HG02610 (cell line): Measurements from ENCODE around the gene LRRC8D.
"Not testable (repeated sequence)": the region's sequence is repeated elsewhere in the genome, so short reads cannot be mapped to it uniquely, and the experiment has no call there.

Experiments
- ATAC-seq: cut with Tn5 transposase; IDR thresholded peaks from one replicate; pipeline ENCODE4 v1.9.1; 2021; ENCODE audit warnings: mild to moderate bottlenecking, moderate library complexity; ENCODE audit not compliant: unreplicated experiment

LRRC8D gene

GRCh38 chr1:89820422-89821321, at the start of gene LRRC8D:
LRRC8D (plus strand) TSS chr1:89821032; CDS start chr1:89933069, 112,037 bp downstream.
- peak; percentile 83 for ATAC-seq

DNA sequence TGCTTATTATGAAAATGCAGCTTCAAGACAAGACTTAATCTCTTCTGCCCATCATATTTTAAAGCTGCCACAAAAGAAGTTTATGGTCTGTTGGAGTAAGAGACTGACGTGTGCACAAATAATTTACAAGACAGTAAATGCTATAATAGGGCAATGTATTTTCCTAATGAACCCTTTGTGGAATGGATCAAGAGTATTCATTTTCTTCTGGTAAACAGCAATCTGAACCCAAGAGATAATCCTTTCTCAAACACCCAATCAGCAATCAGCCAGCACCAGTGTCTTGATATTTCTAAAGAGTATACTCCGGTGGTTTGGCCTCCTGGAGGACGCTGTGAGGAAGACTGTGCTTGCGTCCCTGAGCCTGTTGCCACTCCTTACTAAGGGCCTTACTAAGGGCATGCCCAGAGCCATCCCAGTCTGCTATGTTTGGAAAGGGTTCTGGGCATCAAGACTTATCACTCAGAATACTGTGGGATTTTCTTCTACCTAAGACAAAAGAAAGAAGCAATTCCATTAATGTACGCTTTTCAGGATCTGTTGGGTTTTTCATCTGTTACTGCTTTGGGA, 48.8 kb upstream of the LRRC8D start:
- no peak for ATAC-seq

- not testable (repeated sequence) for ATAC-seq
Measured at GRCh38 chr1:89776104-89776503, 44.7 kb upstream of the LRRC8D start.

DNA sequence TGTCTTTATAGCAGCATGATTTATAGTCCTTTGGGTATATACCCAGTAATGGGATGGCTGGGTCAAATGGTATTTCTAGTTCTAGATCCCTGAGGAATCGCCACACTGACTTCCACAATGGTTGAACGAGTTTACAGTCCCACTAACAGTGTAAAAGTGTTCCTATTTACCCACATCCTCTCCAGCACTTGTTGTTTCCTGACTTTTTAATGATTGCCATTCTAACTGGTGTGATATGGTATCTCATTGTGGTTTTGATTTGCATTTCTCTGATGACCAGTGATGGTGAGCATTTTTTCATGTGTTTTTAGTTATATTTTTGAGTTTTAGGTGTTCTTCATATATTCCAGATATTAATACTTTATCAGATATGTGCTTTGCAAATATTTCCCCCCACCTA, 43.6 kb upstream of the LRRC8D start:
- ATAC-seq: not testable (repeated sequence)

- no peak for ATAC-seq
Measured at GRCh38 chr1:89779151-89779940, 41.5 kb upstream of the LRRC8D start.

DNA sequence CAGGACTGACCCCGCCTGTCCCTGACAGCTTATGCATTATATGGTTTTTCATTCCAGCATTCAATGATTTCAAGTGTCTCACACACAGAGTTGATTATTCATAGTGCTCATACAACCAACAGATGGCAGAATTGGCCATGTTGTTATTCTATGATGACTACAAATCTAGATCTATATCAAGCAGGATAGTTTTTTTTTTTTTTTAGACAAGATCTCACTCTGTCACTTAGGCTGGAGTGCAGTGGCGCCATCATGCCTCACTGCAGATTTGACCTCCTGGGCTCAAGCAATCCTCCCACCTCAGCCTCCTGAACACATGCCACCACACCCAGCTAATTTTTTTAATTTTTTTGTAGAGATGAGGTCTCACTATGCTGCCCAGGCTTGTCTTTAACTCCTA, 40.1 kb upstream of the LRRC8D start:
- no peak for ATAC-seq

DNA sequence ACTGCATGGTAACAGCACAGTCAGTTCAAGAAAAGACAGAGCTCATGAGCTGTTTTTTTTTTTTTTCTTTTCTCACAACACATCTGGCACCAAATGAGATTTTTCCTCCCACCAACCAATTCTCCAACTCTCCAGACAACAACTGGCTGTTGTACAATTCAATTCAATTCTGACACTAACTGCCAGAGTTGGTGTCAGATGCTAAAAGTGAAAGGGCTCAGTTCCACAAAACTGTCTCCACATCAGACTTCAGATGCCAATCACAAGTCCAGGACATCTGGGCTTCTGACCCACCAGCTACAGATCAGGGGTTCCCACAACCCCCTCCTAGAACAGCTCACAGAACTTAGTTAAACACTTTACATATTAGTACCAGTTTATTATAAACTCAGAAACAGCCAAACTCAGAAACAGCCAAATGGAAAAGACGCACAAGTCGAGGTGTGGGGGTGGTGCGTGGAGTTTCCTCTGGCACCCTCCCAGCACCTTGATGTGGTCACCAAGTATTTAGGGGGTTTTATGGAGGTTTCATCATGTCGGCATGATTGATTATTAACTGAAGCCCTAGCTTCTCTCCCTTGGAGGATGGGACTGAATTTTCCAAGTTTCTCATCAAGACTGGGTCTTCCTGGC, 39.2 kb upstream of the LRRC8D start:
- ATAC-seq: peak; percentile 86

DNA sequence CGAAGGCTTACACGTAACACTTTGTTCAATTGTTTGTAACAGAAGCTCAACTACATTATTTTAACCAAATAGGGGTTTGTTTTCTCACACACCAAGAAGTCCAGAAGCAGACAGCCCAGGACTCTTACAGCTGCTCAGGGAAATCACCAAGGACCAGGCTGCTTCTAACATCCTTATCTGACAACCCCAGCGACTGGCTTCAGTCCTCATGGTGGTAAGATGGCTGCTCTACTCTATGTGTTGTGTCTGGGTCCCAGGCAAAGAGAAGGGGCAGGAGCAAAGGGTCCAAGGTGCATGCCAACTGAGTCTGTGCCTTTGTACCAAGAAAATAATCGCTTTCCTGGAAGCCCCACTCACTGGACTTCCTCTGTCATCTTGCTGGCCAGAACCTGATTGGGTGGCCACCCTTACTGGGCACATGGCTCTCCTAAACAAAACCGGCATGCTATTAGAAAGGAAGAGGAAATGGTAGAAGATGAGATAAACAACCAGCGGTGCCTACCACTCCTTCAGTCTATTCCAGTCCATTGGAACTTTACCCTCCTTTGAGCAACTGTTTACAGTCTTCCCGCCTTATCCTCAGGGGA, 34.1 kb upstream of the LRRC8D start:
- ATAC-seq: no peak

- ATAC-seq: no peak
Measured at GRCh38 chr1:89790592-89790991, 30.2 kb upstream of the LRRC8D start.

GRCh38 chr1:89791064-89791726, 29.6 kb upstream of the LRRC8D start:
- ATAC-seq: no peak

- no peak for ATAC-seq
Measured at GRCh38 chr1:89794406-89794805, 26.4 kb upstream of the LRRC8D start.

- ATAC-seq: not testable (repeated sequence)
Measured at GRCh38 chr1:89795571-89795970, 25.3 kb upstream of the LRRC8D start.

DNA sequence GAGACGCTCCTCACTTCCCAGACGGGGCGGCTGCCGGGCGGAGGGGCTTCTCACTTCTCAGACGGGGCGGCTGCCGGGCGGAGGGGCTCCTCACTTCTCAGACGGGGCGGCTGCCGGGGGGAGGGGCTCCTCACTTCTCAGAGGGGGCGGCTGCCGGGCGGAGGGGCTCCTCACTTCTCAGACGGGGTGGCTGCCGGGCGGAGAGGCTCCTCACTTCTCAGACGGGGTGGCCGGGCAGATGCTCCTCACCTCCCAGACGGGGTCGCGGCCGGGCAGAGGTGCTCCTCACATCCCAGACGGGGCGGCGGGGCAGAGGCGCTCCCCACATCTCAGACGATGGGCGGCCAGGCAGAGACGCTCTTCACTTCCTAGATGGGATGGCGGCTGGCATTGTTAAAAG, 23.0 kb upstream of the LRRC8D start:
- not testable (repeated sequence) for ATAC-seq

DNA sequence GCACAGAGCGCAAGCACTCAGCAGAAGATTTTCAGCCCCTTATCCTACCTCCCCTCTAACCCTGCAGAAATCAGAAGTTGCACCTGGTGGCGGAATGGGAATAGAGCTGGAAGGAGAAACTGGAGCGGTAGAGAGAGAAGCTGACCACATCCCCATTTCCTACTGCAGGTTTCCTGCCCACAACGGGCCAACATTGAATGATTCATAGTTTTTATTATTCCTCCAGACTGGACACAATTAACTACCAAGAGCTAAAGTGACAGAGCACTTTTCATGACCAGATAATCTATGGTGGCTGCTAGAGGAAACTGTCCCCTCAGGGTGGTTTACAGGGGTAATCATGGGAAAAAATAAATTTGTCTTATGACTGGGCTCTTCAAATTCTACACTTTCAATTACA, 21.3 kb upstream of the LRRC8D start:
- no peak for ATAC-seq

- no peak for ATAC-seq
Measured at GRCh38 chr1:89800022-89800655, 20.7 kb upstream of the LRRC8D start.

DNA sequence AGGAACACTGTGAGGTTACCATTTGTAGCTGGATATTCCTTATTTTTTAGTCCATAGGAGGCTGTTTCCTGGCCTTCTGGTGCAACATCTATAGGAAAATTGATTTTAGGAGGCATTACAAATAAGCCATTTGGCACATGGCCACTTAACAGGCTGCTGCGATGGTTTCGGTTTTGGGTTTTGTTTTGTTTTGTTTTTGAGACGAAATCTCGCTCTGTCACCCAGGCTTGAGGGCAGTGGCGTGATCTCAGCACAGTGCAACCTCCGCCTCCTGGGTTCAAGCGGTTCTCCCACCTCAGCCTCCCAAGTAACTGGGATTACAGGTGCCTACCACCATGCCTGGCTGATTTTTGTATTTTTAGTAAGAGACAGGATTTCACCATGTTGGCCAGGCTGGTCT, 20.1 kb upstream of the LRRC8D start:
- ATAC-seq: no peak

DNA sequence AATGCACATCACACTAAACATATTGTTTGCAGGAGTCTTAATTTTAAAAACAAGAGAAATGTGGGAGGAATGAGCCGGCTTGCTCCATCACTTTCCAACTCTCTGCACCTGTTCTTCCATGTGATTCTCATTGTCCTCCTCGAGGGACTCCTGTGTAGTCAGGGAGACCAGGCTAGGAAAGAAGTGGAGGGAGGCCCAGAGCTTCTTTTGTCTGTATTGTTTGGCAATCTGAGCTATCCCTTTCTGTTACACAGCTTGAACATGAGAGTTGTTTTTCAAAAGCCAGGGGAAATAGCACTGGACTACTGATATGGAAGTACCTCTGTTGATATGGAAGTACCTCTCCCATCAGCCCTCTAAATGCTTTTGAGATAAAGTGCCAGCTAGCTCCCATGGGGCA, 18.8 kb upstream of the LRRC8D start:
- no peak for ATAC-seq

DNA sequence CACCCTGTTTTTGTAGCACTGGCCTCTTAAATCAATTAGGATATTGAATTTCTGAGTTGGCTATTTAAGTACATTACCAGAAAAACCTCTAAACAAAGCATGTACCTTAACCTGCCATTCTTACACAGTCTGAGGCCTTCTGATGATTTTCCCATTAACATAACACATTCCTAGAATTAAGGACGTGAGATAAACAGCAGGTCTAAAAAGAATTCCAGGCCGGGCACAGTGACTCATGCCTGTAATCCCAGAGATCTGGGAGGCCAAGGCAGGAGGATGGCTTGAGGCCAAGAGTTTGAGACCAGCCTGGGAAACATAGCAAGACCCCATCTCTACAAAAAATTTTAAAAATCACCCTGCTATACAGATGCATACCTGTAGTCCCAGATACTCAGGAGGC, 18.0 kb upstream of the LRRC8D start:
- no peak for ATAC-seq

GRCh38 chr1:89804642-89805237, 16.1 kb upstream of the LRRC8D start:
- ATAC-seq: peak; percentile 77
